ENCODE data around the gene SLC8A3.

DNA sequence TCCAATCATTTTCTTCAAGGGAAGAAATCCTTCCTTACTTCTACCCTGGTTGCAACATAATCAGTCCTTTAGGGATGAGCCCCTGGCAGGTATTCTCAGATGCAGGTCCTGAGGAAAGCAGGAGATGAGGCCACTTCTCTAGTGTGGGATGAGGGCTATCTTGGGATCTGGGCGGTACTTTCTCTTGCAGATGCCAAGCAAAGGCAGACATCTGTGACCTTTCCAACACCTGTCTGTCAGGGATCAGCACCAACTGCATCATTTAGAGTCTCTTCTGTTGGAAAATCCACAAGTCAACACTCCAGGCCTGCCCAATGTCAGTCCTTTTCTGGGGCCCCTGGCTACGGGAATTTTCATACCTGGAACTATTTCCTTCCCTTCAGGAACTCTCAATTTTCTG lies 129.2 kb downstream of the SLC8A3 start:
- no peak for TF ChIP-seq POLR2A (IDR thresholded peaks at IDR 0.05; ENCODE audit: extremely low read depth, insufficient read length)
- TF ChIP-seq, protein P1, sequence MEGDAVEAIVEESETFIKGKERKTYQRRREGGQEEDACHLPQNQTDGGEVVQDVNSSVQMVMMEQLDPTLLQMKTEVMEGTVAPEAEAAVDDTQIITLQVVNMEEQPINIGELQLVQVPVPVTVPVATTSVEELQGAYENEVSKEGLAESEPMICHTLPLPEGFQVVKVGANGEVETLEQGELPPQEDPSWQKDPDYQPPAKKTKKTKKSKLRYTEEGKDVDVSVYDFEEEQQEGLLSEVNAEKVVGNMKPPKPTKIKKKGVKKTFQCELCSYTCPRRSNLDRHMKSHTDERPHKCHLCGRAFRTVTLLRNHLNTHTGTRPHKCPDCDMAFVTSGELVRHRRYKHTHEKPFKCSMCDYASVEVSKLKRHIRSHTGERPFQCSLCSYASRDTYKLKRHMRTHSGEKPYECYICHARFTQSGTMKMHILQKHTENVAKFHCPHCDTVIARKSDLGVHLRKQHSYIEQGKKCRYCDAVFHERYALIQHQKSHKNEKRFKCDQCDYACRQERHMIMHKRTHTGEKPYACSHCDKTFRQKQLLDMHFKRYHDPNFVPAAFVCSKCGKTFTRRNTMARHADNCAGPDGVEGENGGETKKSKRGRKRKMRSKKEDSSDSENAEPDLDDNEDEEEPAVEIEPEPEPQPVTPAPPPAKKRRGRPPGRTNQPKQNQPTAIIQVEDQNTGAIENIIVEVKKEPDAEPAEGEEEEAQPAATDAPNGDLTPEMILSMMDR (IDR thresholded peaks at IDR 0.05; ENCODE audit: low read depth, low read length): no peak
- TF ChIP-seq, protein P2, sequence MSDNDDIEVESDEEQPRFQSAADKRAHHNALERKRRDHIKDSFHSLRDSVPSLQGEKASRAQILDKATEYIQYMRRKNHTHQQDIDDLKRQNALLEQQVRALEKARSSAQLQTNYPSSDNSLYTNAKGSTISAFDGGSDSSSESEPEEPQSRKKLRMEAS (IDR thresholded peaks at IDR 0.05; ENCODE audit: low read depth, low read length): no peak
